Measurements from ENCODE around the gene SPATA3. TPM values are rescaled to one million over a fixed set of nuclear protein-coding genes. Genes with fewer than 3 reads are reported as not detected.
A peak's percentile ranks its signal among the peaks of the same experiment; 100 is the strongest.

SPATA3 gene
- total RNA-seq, 2 experiments from 2014 or later: 0.24 to 0.53 TPM

DNA sequence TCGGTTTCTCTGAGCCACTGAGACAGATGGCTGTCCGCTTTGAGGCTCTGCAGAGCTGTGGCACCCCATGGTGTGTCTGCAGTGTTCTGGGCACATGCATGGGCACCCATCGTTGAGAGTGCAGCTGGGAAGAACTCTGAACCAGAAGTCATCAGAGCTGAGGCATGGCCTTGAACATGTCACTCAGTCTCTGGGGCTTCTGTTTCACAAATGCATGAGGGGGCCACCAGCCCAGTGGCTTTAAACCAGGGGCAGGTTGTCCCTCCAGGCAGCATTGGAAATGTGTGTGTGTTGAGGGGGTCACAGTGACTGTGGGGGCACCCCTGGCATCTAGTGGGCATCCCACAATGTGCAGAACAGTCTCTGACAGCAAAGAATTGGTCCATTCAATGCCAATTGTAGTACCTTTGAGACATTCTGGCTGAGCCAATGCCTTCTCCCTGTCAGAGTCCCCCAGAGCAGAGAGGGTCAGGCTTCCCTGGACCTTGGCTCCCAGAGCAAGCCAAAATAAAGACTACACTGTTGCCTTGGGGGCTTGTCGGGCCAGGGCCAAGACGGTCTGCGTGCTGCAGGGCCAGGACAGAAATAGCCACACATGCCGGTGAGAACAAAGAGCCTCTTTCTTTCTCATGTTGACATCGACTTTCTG, 51.5 kb downstream of the SPATA3 start:
- Mint-ChIP-seq H3K27ac (no peak overlapping the region), H3K27me3 (peaks cover 2% of the 10 kb centered on the region), H3K4me1 (ENCODE audit: low read depth) (peaks cover 3% of the 10 kb centered on the region), H3K4me3 (no peak overlapping the region), H3K9me3 (no peaks in the 10 kb centered on the region), H3K36me3 (no peaks in the 10 kb centered on the region)
- POLR2A ChIA-PET: no interaction called here
- DNase-seq: no peak
- intact Hi-C loops (cut with micrococcal nuclease): no loop called here
- CTCF ChIA-PET: interaction anchor here (1.3 kb wide), 1 partner anchor 60 kb away, joined by 4 read pairs; no protein-coding TSS in a partner anchor

DNA sequence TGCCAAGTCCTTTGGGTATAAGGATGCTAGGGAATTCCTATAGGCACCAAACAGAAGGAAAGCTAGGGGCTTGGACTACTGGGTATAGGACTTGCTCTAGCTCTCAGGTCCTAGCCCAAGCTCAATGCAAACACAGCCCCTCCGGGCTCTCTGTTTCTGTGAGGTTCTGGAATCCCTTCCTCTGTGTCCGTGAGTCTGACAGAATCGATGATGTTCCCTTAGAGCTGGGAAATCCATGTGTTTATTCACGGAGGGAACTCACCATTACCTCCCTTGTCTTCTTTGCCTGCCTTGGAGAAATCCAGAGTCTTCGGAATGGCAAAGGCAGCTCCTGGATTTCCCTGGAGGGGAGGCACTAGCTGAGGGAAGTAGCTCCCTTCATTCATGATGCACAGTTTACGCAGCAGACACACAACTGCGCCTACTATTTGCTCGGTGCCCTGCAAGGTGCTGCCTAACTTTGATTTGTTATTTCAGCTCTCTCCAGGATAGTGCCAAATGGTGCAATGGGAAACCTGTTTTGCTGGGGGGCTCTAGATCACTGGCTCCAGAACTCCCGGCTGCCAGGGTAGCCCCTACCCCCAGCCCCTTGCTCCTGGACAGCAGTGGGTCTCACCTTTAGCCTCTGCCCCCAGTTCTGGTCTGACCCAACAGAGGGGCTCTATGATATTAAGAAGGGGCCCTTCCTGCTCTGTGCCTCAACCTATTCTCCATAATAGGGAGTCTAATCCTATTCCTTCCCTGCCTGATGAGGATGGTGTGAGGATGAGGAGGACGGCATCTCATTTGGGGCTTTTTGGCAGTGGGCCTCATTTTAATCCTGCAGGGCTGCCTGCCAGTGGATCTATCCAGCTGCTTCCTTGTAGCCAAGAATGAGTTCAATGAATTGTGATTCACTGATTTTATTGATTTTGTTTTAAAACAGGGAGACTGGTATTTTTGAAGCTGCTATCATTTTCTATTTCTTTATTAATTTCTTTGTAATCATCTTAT, 52.3 kb downstream of the SPATA3 start:
- Mint-ChIP-seq H3K27me3 (peaks cover 2% of the 10 kb centered on the region), H3K4me1 (ENCODE audit: low read depth) (peaks cover 11% of the 10 kb centered on the region), H3K36me3 (no peaks in the 10 kb centered on the region), H3K27ac (no peak overlapping the region), H3K9me3 (no peaks in the 10 kb centered on the region), H3K4me3 (no peak overlapping the region)
- DNase-seq: no peak
- ChIA-PET CTCF (interaction anchor here (1.1 to 1.3 kb wide), 2 partner anchors 8 to 61 kb away, joined by 3 to 4 read pairs; partner anchors contain the start of gene PSMD1), POLR2A (no interaction called here)
- intact Hi-C loops (cut with micrococcal nuclease): no loop called here

DNA sequence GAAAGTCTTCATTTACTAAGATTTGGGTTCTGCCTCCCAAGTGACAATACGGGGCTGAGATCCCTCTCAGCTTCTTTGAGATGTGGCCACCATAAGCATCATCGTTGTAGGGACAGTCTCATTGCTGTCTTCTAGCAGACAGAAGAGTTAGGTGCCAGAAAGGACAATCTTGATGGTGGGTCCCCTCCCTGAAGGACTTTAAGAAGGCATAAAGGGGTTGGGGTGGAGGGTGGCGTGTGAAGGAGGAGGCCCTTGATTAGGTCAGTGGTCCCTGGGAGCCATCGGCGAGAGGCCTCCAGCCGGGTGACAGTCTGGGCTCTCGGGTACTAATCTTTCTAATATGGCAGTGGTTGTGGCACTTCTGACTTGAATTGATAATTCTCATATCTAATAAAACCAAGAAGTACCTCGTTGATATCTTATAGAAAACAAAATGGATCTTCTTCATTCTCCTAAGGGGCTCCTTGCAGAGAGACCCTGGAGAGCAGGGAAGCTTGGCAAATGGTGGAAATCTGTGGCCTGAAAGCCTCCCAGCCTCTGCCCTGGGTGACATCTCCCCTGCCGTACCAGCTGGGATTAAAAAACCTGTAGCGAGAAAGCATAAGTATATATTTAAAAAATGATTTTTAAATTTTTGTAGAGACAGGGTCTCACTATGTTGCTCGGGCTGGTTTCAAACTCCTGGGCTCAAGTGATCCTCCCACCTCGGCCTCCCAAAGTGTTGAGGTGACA, 53.5 kb downstream of the SPATA3 start:
- CTCF ChIA-PET: interaction anchor here (1.3 kb wide), 3 partner anchors 62 to 201 kb away, joined by 3 to 6 read pairs (median 4); no protein-coding TSS in a partner anchor
- intact Hi-C loops (cut with micrococcal nuclease): loop anchor here (10.0 kb wide), 1 partner anchor 395 kb away; no protein-coding TSS in a partner anchor

DNA sequence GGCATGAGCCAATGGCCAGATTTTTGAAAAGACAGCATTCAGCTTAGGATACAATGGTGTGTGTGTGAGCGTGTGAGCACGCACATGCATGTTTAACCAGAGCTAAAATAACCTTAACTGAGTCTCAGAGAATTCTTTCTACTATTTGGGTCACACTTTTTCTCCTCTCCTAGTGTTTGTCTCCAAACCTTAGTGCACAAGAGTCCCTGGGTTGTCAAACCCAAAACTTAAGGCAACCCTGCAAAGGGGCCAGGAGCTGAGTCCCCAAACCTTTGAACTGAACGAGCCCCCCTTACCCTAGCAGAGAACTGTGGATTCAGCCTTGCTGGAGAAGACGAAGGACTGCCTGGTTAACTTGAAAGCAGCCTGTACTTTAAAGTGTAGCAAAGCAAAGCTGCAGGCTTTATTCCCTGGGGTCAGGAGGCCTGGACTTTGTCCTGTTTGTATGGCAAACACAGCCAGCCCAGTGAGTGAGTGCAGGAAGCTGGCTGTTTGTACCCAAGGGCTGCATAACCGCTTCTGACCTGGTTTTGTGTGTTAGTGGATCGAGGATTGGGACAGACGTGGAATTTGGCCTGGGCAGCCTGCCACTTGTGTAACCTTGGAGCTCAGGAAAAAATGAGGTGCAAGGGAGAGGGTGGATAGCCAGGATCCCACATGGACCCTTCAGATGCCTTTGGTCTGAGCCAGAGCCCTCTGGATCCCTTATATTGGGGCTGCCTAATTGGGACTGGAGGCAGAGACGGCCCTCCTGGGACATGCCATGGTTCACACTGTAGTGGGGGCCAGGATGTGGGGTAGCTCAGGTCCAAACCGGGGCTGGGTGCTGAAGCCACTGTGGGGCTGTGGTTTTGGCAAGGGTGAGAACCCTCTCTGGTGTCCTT, 54.3 kb downstream of the SPATA3 start:
- Mint-ChIP-seq H3K9me3 (no peaks in the 10 kb centered on the region), H3K4me3 (no peak overlapping the region), H3K36me3 (no peaks in the 10 kb centered on the region), H3K27me3 (peaks cover 3% of the 10 kb centered on the region), H3K27ac (no peak overlapping the region), H3K4me1 (ENCODE audit: low read depth) (peaks cover 21% of the 10 kb centered on the region)
- DNase-seq: no peak
- ChIA-PET POLR2A (no interaction called here), CTCF (interaction anchor here (1.1 to 1.6 kb wide), 5 partner anchors 59 to 226 kb away, joined by 3 to 6 read pairs (median 4); no protein-coding TSS in a partner anchor)
- intact Hi-C loops (cut with micrococcal nuclease): loop anchor here (10.0 kb wide), 1 partner anchor 395 kb away; no protein-coding TSS in a partner anchor

More for the DNA sequence above, 53.5 kb downstream of the SPATA3 start:
- peaks cover 2% of the 10 kb centered on the region for H3K27me3 Mint-ChIP-seq
- no peak overlapping the region for H3K4me3 Mint-ChIP-seq
- no peak overlapping the region for H3K27ac Mint-ChIP-seq
- POLR2A ChIA-PET: no interaction called here
- DNase-seq: no peak
- H3K36me3 Mint-ChIP-seq: no peaks in the 10 kb centered on the region
- no peaks in the 10 kb centered on the region for H3K9me3 Mint-ChIP-seq
- H3K4me1 Mint-ChIP-seq (ENCODE audit: low read depth): peaks cover 21% of the 10 kb centered on the region

DNA sequence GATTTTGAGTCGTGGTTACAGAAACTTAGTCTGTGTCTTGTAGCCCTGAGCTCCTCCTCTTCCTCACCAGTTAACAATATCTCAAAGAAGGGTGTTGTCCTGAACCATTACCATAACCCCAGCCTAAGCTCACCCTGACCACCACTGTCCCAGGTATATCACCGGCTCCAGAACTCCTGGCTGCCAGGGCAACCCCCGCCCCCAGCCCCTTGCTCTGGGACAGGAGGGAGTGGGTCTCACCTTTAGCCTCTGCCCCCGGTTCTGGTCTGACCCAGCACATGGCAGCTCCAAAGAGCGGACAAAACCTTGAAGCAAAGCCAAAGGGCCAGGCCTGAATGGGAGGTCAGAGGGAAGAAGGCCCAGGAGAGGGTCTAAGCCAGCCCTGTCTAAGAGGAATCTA, 55.2 kb downstream of the SPATA3 start:
- DNase-seq: no peak
- Mint-ChIP-seq H3K27me3 (peaks cover 3% of the 10 kb centered on the region), H3K4me1 (ENCODE audit: low read depth) (peaks cover 23% of the 10 kb centered on the region), H3K4me3 (no peak overlapping the region), H3K9me3 (no peaks in the 10 kb centered on the region), H3K36me3 (no peaks in the 10 kb centered on the region), H3K27ac (no peak overlapping the region)
- POLR2A ChIA-PET: no interaction called here
- CTCF ChIA-PET: interaction anchor here (1.1 to 1.6 kb wide), 3 partner anchors 59 to 227 kb away, joined by 3 to 5 read pairs (median 4); no protein-coding TSS in a partner anchor
- intact Hi-C loops (cut with micrococcal nuclease): loop anchor here (10.0 kb wide), 1 partner anchor 396 kb away; no protein-coding TSS in a partner anchor

DNA sequence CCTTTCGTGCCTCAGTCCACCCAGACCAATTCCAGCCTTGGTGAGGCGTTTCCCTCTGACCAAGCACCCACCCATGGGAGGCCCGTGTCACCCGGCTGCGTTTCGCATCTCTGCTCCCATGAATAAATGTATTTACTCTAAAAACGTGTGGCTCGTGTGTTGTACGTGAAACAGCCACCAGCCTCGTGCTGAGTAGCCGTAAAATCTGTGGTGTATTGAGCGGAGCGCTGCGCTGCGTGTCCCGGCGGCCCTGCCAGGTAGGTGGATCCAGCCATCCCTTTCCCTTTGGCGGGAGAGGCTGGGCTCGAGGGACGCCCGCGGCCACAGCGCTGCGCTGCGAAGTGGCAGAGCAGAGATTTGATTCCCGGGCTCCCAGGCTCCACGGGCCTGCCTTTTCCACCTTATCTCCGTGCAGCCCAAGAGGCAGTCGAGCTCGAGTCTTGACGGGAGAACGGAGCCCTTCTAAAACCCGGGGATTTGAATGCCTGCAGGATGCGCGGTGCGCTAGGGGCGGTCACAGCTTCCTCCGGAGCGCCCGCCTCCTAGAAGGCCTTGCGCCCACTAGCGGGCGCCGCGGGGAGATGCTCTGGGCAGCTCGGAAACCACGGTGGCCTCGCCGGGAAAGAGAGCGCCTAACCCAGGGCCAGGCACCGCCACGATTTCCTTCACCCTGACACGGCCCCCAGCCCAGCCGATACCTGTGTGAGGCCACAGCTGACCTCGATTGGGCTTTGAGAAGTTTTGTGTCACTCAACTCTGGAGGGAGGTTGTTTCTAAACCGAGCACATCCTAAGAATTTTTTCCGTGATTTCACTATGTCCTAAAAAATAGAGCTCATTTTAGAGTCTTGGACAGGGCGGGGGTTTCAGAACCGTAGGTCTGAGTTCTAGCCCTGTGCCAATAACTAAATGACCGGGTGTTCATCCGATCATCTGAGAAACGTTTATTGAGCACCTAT, 56.9 kb downstream of the SPATA3 start:
- Mint-ChIP-seq H3K27me3 (peaks cover 3% of the 10 kb centered on the region), H3K27ac (no peak overlapping the region), H3K36me3 (no peaks in the 10 kb centered on the region), H3K4me3 (peak overlapping the region; percentile 83), H3K9me3 (no peaks in the 10 kb centered on the region), H3K4me1 (ENCODE audit: low read depth) (peaks cover 27% of the 10 kb centered on the region)
- DNase-seq: peak; percentile 91
- intact Hi-C loops (cut with micrococcal nuclease): loop anchor here (1.0 to 10.0 kb wide), 3 partner anchors 150 to 398 kb away; no protein-coding TSS in a partner anchor
- POLR2A ChIA-PET: interaction anchor here (0.9 kb wide), 1 partner anchor 229 kb away, joined by 3 read pairs; no protein-coding TSS in a partner anchor
- CTCF ChIA-PET: interaction anchor here (0.6 to 2.4 kb wide), 47 partner anchors 9 to 344 kb away, joined by 3 to 36 read pairs (median 4); partner anchors contain the start of genes C2orf72, GPR55 and ITM2C

DNA sequence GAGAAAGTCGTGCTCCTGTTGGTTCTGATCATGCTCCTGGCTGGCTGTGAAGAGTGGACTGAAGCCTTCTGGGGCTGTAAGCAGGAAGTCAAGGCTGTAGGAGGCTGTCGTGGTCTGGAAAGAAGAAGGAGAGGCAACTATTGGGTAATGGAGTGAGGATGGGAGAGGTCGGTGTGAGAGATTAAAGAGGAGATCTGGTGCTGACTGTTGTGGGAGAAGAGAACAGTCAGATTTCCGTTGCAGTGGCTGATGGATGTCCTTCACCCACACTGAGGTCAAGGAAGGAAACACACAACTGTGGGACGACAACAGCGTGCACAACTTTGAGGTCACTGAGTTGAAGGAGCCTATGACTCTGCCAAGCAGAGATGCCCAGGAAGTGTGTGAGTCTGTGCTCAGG, 57.9 kb downstream of the SPATA3 start:
- Mint-ChIP-seq H3K36me3 (no peaks in the 10 kb centered on the region), H3K27me3 (peaks cover 3% of the 10 kb centered on the region), H3K4me3 (no peak overlapping the region), H3K27ac (peak overlapping the region; percentile 39), H3K9me3 (no peaks in the 10 kb centered on the region), H3K4me1 (ENCODE audit: low read depth) (peaks cover 37% of the 10 kb centered on the region)
- POLR2A ChIA-PET: interaction anchor here (0.5 kb wide), 1 partner anchor 97 kb away, joined by 3 read pairs; no protein-coding TSS in a partner anchor
- CTCF ChIA-PET: interaction anchor here (1.1 to 2.4 kb wide), 7 partner anchors 37 to 230 kb away, joined by 3 to 36 read pairs (median 9); no protein-coding TSS in a partner anchor
- intact Hi-C loops (cut with micrococcal nuclease): loop anchor here (1.0 to 10.0 kb wide), 3 partner anchors 151 to 399 kb away; no protein-coding TSS in a partner anchor
- DNase-seq: peak; percentile 34

DNA sequence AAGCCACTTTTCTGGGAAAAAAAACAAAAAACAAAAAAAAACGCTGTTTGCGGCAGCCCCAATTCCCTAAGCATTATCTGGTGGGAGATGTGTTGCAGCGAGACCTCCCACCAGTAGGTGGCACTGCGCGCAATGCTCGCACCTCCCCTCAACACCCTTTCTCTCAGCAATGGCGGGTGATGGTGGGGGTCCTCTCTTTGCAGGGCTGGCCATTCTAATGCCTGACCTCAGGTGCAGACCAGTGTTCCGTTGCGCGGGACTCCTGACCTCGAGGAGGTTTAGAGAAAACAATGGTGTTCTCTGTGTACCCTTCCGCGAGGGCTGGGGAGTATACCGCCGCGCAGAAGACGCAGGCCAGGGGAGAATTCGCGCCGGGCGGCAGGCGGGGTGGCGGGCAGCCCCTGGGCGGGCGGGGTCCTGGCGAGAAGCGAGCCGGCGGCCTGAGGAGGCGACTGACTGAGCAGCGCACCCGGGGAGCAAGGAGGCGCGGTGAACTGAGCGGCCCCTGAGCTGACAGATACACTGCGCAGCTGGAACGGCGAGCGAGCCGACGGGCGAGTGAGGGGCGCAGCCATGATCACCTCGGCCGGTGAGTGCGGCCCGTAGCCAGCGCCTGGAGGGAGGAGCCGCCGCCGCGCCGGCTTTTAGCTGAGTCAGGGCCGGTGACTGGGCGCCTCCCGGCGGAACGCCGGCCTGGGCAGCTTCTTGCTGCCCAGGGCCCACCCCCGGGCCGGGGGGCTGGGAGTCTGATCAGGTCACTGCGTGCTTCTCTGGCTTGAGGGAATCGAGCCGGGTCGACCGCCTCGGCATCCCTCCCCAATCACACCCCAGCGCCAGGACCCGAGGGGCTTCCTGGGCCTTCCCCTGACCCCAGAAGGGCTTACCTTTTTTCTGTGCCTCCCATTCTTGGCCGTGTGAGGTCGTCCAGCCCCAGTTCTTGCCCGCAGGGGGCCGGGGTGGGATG, 60.8 kb downstream of the SPATA3 start, which contains the start of gene PSMD1:
Gene PSMD1, plus strand, starts transcription at position 415 of the 964 bp plus-strand sequence. Its CDS starts 159 bp downstream, at position 574.
- H3K36me3 Mint-ChIP-seq: peaks cover 3% of the 10 kb centered on the region
- intact Hi-C loops (cut with micrococcal nuclease): loop anchor here (5.0 to 10.0 kb wide), 2 partner anchors 402 to 556 kb away; no protein-coding TSS in a partner anchor
- H3K4me1 Mint-ChIP-seq (ENCODE audit: low read depth): peaks cover 56% of the 10 kb centered on the region
- H3K9me3 Mint-ChIP-seq: no peaks in the 10 kb centered on the region
- POLR2A ChIA-PET: interaction anchor here (1.2 kb wide), 1 partner anchor 408 kb away, joined by 3 read pairs; the partner anchor contains the start of gene NCL
- DNase-seq: peak; percentile 95
- H3K4me3 Mint-ChIP-seq: peak within 1 kb of the TSS; percentile 90
- peak within 1 kb of the TSS; percentile 98 for H3K27ac Mint-ChIP-seq
- H3K27me3 Mint-ChIP-seq: peaks cover 1% of the 10 kb centered on the region
- CTCF ChIA-PET: interaction anchor here (0.7 to 4.6 kb wide), 7 partner anchors 8 to 233 kb away, joined by 3 to 22 read pairs (median 6); no protein-coding TSS in a partner anchor

All from activated CD4-positive, alpha-beta memory T cell treated with anti-CD3 and anti-CD28 coated beads for 36 hours (primary cell).